Liver (tissue), 3 donors: ENCODE measurements around the gene PNPT1.

Experiments
- EGR1 ChIP-seq, 2 donors: IDR thresholded peaks; 2 replicates each; pipeline ENCODE4 v1.6.1; 2016 to 2018; ENCODE audit warnings: antibody characterized with exemption in 2 of 2, low read depth in 2 of 2
- HNF4A ChIP-seq, 2 donors: conservative IDR thresholded peaks; 2 replicates each; pipeline ENCODE4 v1.6.1; 2016; ENCODE audit warnings: antibody characterized with exemption in 2 of 2, mild to moderate bottlenecking in 2 of 2
- SP1 ChIP-seq: IDR thresholded peaks from 2 replicates; pipeline ENCODE4 v1.6.1; 2018; ENCODE audit warnings: antibody characterized with exemption, mild to moderate bottlenecking
- TF ChIP-seq, protein P1 (sequence below): fragments of 150-350 bp; IDR thresholded peaks from 2 replicates; pipeline ENCODE4 v1.5.1; 2017; ENCODE audit warnings: improper control_type of control experiment, low read depth, low read length; ENCODE audit not compliant: missing input control
- TF ChIP-seq, protein P2 (sequence below): IDR thresholded peaks from 2 replicates; pipeline ENCODE4 v1.6.1; 2016; ENCODE audit warnings: antibody characterized with exemption
- TF ChIP-seq, protein P3 (sequence below): IDR thresholded peaks from 2 replicates; pipeline ENCODE4 v1.6.1; 2016; ENCODE audit warnings: antibody characterized with exemption
- donor health status: healthy.
- donor health status: healthy.

DNA sequence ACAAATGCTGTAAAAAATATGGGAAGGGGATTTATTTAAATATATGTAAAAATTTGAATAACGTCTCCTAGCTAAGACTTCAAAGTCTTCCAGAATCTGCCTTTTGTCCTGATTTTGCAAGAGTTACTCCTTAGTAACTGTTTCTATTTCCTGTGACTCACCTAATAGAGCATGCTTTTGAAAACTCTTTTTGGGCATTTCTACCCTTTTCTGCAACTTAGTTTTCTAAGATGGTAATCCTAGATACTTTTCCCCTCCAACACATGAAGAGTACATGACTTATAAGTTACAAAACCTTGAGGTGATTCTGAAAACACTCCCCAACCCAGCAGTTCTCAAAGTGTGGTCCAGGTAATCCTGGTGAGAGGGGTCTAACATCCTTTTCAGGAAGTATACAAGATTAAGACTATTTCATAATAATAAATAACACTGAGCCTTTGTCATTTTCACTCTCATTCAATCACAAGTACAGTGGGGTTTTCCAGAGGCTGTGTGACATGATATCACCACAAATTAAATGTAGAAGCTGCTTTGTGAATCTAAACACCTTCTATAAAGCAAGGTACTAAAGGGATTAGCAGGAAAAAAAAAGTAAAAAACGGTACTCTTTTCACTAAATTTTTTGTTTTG is 108.1 kb downstream of the PNPT1 start:
- TF ChIP-seq, protein P1, sequence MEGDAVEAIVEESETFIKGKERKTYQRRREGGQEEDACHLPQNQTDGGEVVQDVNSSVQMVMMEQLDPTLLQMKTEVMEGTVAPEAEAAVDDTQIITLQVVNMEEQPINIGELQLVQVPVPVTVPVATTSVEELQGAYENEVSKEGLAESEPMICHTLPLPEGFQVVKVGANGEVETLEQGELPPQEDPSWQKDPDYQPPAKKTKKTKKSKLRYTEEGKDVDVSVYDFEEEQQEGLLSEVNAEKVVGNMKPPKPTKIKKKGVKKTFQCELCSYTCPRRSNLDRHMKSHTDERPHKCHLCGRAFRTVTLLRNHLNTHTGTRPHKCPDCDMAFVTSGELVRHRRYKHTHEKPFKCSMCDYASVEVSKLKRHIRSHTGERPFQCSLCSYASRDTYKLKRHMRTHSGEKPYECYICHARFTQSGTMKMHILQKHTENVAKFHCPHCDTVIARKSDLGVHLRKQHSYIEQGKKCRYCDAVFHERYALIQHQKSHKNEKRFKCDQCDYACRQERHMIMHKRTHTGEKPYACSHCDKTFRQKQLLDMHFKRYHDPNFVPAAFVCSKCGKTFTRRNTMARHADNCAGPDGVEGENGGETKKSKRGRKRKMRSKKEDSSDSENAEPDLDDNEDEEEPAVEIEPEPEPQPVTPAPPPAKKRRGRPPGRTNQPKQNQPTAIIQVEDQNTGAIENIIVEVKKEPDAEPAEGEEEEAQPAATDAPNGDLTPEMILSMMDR = no peak
- TF ChIP-seq, protein P2, sequence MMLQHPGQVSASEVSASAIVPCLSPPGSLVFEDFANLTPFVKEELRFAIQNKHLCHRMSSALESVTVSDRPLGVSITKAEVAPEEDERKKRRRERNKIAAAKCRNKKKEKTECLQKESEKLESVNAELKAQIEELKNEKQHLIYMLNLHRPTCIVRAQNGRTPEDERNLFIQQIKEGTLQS = no peak
- TF ChIP-seq, protein P3, sequence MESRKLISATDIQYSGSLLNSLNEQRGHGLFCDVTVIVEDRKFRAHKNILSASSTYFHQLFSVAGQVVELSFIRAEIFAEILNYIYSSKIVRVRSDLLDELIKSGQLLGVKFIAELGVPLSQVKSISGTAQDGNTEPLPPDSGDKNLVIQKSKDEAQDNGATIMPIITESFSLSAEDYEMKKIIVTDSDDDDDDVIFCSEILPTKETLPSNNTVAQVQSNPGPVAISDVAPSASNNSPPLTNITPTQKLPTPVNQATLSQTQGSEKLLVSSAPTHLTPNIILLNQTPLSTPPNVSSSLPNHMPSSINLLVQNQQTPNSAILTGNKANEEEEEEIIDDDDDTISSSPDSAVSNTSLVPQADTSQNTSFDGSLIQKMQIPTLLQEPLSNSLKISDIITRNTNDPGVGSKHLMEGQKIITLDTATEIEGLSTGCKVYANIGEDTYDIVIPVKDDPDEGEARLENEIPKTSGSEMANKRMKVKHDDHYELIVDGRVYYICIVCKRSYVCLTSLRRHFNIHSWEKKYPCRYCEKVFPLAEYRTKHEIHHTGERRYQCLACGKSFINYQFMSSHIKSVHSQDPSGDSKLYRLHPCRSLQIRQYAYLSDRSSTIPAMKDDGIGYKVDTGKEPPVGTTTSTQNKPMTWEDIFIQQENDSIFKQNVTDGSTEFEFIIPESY = no peak
- no peak for TF ChIP-seq EGR1 (IDR thresholded peaks at IDR 0.05; ENCODE audit: low read depth in 2 of 2)
- no peak for TF ChIP-seq SP1
- TF ChIP-seq HNF4A (conservative IDR thresholded peaks at IDR 0.05) = no peak
